Adrenal gland (tissue), 5 donors: Measurements from ENCODE around the gene PRKCH.

Experiments used
- POLR2A ChIP-seq, 2 donors: fragments of 450-650 bp; IDR thresholded peaks; one replicate each; pipeline ENCODE4 v1.6.1; 2017; ENCODE audit warnings: antibody characterized with exemption in 2 of 2, mild to moderate bottlenecking in 2 of 2, moderate library complexity in 1 of 2
- TF ChIP-seq, protein P1 (sequence below), 6 experiments: fragments of 450-650 bp in 4 of 6; fragments of 200-600 bp in 2 of 6; sonication (generic) in 1 of 6; IDR thresholded peaks; 1 replicate in 5 of 6; 2 replicates in 1 of 6; pipeline versions ENCODE4 v1.5.1 to v1.8.0; 2016 to 2021; ENCODE audit warnings: antibody characterized with exemption in 6 of 6, mild to moderate bottlenecking in 2 of 6, moderate library complexity in 1 of 6
- donor health status: DM: no; HTN: no; CAD: no.

DNA sequence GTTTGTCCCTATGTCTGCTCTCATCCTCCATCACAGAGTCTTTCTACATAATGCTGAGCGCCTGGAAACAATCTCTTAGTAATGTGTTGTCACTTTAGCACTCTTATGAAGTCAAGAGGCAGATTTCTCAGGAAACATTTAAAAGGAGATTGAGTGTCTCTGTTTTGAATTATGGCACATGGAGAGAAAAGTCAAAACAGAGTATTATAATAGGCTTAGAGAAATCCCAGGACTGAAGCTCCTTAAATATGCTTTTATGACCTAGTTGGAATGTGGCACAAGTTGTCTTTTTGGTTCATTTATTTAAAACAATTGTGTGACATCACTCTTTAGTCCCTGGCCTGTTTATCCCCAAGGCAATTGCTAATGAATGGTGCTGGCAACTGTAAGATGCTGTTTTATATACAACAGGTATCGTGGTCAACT lies 256.1 kb downstream of the PRKCH start:
- TF ChIP-seq, protein P1, sequence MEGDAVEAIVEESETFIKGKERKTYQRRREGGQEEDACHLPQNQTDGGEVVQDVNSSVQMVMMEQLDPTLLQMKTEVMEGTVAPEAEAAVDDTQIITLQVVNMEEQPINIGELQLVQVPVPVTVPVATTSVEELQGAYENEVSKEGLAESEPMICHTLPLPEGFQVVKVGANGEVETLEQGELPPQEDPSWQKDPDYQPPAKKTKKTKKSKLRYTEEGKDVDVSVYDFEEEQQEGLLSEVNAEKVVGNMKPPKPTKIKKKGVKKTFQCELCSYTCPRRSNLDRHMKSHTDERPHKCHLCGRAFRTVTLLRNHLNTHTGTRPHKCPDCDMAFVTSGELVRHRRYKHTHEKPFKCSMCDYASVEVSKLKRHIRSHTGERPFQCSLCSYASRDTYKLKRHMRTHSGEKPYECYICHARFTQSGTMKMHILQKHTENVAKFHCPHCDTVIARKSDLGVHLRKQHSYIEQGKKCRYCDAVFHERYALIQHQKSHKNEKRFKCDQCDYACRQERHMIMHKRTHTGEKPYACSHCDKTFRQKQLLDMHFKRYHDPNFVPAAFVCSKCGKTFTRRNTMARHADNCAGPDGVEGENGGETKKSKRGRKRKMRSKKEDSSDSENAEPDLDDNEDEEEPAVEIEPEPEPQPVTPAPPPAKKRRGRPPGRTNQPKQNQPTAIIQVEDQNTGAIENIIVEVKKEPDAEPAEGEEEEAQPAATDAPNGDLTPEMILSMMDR (IDR thresholded peaks at IDR 0.05), result no peak
- no peak for TF ChIP-seq POLR2A (IDR thresholded peaks at IDR 0.05)
